OCI-LY1 (cell line): ENCODE data around the gene TOR2A.

Experiments
- CTCF ChIP-seq: fragments of 200-600 bp; sonication (generic), shearing (Covaris generic); IDR thresholded peaks from 2 replicates; pipeline ENCODE4 v1.5.1; 2017; ENCODE audit warnings: mild to moderate bottlenecking, antibody characterized with exemption, low read length, moderate library complexity, mixed read lengths
- EZH2 ChIP-seq: fragments of 200-600 bp; sonication (generic), shearing (Covaris generic); IDR thresholded peaks from 2 replicates; pipeline ENCODE4 v1.8.0; 2017; ENCODE audit warnings: borderline replicate concordance, mixed run types, mild to moderate bottlenecking, antibody characterized with exemption, low read length, moderate library complexity, mixed read lengths

DNA sequence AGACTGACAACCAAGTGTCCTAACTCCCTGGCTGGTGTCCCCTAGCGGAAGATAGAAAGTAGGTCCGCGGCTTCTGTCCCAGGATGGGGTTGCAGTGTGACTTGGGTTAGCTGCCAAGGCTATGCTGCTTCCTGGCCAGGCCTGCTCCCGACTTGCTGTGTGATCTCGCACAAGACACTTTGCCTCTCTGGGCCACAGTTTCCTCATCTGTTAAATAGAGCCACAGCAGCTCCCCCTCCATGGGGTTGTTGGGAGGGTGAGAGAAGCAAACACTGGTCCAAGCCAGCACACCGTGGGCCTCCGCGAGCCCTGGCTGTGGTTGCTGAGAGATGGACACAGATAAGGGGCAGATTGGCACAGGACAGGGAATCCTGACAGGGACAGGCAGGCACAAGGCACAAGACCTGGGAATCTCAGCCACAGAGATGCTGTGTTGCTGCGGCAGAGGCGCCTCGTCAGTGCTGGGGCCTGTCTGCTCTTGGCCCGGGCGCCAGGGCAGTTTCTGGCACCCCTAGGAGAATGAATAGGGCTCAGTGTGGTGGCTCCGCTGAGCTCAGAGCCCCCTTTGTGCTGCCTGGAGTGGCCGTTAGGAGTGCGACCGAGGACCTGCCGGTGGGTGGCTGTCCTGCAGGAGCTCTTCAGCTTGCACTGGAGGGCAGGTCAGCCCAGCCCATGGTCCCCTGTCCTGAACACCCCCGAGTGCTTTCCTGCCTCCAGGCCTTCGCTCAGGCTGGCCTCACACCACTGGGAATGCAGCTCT lies 45.2 kb upstream of the TOR2A start:
- TF ChIP-seq EZH2 (no peak), CTCF (no peak)
